Activated CD8-positive, alpha-beta memory T cell treated with anti-CD3 and anti-CD28 coated beads for 48 hours (primary cell): ENCODE data around the gene TMEM132A.

Source experiments
- DNase-seq, 3 experiments: peaks; one replicate each; pipeline ENCODE4 v3.0.0-alpha.2; 2020; ENCODE audit warnings: low read depth in 2 of 3, low spot score in 2 of 3

The TMEM132A gene

DNA sequence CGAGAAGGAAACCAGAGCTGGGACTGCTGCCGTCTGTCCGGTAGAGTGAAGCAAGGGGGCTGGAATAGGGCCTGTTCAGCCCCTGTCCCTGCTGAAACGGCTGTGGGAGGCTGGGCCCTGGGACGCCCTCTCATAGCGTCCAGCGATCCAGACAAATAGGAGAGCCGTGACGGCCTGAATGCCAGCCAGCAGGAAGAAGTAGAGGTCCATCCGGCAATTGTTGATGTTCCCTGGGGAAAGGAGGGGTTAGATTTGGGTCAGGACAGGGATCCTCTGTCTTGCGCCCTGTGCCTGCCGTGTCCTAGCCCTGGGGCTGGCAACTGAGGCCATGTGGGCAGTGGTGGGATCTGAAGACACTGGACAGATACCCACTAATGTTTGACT, 12.9 kb downstream of the TMEM132A start:
- DNase-seq: no peak

DNA sequence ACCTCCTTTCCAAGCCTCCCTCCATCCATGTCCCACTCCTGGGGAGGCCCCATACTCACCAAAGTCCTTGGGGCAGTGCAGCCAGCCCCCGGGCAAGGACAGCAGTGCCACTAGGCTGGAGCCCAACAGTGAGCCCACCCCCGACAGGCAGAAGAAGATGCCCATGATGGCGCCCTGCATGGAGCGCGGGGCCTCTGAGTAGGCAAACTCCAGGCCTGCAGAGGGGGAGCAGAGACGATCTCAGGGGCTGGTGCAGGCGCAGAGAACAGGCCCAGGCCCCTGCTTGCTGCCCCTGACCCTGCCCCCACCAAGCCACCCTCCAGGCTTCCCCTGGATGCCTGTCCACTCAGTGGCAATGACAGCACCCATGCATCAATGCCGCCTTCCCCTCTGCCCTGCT, 13.6 kb downstream of the TMEM132A start:
- no peak for DNase-seq

DNA sequence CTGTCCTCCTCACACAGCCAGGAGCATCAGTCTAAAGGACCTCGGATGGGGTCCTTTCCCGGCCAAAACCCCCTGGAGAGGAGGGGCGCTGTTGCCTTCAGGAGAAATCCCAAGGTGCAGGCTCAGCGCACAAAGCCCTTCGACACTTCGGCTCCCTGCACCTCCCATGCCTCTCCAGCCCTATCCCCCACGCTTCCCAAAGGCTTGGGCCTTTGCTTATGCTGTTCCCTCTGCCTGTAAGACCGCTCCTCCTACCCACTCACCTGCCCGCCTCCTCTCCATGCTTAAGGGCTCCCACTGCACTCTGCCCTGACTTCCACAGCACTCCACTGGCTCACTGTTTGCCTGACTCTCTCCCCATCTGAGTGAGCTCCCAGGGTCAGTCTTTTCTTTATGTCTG, 14.2 kb downstream of the TMEM132A start:
- no peak for DNase-seq

DNA sequence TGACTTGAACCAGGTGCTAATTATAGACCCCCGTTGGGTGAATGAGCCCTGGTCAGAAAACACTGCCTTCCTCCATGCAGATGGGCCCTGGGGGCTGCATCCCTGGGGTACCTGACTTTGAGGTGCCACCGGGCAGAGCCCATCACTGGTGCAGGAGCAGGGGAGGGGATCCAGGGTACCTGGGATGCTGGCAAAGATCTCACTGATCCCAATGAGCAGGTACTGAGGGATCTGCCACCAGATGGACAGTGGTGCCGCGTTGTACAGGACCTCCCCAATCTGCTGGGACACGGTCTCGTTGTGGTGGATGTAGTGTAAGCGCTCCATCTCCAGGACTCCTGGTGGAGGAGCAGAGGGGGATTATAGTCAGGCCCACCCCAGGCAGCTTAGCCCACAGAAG, 15.0 kb downstream of the TMEM132A start:
- DNase-seq: no peak

DNA sequence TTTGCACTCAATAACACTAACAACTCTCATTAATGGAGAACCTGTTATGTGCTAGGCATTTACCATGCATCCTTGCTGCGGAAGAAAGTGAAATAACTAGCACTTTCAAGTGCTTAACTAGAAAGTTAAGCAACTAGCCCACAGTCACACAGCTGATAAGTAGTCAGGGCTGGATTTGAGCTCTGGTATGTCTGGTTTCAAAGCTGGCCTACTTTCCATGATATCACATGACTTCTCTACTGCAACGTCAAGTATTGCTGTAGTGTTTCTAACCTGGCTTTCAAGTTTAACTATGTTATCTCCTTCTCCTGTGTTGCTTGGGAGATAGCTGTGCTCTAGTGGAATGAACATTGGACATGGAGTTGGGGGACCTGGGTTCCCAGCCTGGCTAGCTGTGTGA, 15.6 kb downstream of the TMEM132A start:
- no peak for DNase-seq

DNA sequence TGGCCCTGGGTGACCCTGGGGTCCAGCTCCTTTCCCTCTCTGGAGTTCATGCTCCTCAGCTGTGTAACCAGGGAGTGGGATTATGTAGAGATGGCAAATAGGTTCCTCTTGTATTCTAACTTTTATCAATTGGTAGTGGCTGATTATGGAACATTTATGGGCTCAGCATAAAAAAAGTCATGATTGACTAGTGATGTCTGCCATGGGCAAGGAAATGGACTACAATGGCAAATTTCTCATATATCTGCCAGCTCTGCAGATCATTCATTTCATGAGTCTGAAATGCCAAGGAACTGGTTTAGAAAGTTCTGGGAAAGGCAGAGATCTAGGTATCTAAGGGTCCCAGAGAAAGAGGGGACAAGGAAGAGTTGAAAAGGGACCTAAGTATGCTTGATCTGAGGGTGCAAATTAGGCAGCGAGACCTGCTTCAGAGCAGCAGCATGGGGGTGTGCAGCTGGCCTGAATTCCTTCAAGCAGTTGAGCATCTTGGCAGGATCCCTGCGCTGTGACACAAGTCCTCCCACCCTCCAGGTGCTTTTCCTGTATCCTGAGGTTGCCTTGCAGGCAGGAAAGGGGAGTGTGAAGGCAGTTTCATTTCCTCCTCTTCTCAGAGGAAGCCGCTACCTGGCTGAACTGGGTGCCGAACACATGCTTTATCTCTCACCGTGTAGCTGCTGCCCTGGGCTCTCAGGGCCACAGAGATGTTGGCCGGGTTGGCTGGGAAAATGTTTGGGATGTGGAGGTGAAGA, 17.3 kb downstream of the TMEM132A start:
- no peak for DNase-seq

DNA sequence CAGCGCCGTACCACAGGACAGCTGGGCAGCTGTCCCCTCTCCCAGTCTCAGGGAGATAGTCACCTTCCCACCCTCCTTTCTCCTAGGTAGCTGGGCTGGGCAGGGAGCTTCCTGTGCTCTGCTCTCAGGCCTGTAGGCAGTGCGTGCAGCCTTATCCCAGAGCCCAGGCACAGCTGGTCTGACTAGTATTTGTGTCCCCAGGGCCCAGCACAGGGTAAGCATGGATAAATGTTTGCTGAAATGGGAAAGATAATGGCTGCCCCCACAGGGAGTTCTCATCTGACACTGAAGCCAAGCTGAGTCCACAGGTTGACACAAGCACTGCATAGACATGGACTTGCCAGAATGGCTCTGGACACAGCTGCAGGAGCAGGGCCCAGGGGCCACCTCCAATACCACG, 18.0 kb downstream of the TMEM132A start:
- DNase-seq: no peak

DNA sequence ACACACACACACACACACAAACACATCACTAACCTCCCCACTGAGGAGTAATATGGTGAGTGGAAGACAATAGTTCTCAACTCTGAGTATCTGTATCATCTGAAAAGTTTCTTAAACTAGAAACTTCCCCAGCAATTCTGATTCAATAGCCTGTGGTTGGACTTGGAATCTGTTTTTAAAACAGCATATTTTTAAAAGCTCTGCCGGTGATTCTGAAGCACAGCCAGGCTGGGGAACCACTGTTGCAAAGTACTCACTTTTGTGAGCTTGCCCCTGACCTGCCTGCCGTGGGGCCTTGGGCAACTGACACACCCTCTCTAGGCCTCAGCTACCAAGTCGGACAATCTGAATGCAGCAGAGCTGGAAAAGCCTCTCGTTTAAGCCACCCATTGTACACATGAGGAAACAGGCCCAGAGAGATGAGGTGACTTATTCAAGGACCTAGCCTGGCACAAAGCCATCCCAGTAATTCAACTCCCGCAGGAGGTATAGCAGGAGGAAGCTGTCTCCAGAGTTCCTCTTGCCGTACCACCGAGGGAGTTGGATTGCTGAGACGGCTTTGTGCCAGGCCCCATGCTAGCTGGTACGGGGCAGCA, 18.8 kb downstream of the TMEM132A start:
- no peak for DNase-seq

DNA sequence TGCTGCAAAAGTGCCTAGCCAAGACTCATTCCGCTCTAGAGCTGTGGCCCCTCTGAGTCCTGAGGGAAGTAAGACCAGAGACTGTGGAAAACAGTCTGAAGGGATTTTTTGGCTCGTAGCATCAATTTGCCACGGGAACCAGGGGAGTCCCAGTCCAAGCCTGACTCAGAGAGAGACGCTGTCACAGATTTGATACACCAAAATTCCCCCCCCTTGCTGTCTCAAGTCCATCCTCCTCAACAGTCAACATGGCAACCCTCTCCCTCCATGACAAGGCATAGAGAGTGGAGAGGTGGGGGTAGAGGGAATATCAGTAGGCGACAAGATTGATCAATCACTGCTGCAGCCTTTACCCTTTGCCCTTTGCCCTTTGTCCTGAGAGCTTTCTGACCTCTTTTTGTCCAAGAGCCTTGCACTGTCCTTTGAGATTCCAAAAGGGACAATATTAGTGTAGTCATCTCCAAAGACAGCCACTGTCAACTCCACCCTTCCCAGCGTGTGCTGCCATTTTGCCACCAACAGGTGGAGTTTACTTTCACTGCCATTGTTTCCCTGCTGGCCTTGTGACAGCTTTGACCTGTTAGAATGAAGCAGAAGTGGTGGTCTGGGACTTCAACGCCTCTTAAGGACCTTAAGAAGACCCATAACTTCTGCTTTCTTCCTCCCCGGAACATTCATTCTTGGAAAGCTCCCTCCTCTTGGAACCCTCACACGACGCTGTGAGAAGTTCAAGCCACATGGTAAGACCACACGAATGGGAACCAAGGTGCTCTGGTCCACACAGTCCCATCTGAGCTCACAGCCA, 20.4 kb downstream of the TMEM132A start:
- DNase-seq: no peak

DNA sequence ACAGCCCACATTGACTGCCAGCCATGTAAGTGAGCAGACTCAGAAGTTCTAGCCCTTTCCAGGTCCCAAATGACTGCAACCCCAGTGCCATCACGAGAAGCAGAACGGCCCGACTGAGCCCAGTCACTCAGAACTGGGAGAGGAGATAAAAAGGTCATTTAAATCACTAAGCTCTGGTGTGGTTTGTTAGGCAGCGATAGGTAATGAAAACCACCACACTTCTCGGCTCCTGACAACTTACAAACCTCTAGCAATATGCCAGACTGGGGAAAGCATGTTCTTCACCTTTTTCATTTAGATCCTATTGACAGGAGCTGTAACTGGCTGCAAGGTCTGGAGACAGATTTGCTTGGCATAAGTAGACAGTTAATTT, 21.0 kb downstream of the TMEM132A start:
- no peak for DNase-seq

DNA sequence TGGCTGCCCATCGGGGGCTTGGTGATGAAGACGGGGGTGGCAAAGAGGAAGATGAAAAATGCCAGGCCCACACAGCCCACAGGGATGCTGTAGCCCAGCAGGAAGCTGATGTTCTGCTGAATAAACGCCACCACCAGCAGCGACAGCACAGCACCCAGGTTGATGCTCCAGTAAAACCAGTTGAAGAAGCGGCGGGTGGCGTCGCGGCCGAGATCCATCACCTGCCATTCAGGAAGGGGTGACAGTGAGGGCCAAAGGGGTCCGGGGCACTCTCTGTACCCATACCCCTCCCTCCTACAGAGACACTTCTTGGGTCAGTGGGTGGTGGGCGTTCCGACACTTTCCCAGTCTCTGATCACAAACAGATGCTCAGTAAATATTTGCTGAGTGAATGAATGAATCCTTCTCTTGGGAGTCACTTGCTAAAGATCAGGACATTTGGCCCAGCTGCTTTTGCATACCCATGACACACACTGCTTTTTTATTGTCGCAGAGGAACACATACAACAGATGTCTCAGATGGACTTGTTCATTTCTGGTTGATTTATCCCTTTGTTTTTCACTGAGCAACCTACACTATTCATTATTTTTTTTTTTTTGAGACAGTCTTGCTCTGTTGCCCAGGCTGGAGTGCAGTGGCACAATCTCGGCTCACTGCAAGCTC, 22.5 kb downstream of the TMEM132A start:
- DNase-seq: no peak

DNA sequence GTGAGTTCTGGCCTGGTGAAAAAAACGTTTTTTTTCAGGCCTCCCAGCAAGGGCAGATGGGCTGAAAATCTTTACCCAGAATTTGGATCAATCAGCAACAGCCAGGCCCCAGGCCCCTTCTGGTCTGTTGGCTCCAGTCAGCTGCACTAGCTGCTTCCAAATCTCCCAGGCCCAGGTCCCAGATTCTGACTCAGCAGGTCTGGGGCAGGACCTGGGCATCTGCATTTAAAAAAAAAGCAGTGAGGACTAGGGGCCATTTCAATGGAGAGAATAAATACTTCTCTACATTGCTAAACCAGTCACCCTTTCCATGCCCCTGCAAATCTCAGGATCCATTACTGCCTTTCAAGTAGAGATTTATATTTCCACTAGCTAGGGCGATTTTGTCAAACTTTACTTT, 23.4 kb downstream of the TMEM132A start:
- no peak for DNase-seq

DNA sequence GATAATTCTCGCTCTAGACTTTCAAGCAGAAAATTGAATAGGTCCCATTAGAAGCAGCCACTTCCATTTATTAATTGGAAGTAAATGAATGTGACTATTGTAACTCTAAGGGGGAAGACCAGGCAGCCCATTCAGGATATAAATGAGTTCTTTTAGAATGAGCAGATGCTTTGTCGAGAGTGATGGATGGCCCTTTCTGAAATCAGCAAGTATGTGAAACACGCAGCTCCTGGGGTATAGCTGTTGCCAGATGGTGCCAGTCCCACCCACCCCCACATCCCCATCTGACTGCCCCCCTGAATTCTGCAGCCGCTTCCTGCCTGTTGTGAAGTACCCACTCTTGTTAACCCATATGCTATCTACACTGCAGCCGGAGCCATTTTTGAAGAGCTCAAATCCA, 24.0 kb downstream of the TMEM132A start:
- DNase-seq: no peak

DNA sequence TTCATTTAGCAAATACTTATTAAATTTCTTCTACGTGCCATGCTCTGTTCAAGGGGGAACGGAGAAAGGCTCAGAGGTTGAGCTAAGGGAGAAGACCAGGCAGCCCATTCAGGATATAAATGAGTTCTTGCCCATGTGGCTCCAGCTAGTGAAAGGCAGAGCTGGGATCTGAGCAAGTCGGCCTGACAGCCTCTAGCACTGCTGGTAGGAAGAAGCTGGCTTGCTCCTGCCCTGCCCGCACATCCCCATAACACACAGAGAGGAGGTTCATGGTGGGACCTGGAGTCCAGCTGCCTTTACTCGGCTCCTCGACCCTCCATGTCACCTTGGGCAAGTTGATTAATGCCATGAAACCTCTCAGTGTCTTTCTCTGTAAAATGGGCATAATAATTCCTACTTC, 25.8 kb downstream of the TMEM132A start:
- DNase-seq: no peak

DNA sequence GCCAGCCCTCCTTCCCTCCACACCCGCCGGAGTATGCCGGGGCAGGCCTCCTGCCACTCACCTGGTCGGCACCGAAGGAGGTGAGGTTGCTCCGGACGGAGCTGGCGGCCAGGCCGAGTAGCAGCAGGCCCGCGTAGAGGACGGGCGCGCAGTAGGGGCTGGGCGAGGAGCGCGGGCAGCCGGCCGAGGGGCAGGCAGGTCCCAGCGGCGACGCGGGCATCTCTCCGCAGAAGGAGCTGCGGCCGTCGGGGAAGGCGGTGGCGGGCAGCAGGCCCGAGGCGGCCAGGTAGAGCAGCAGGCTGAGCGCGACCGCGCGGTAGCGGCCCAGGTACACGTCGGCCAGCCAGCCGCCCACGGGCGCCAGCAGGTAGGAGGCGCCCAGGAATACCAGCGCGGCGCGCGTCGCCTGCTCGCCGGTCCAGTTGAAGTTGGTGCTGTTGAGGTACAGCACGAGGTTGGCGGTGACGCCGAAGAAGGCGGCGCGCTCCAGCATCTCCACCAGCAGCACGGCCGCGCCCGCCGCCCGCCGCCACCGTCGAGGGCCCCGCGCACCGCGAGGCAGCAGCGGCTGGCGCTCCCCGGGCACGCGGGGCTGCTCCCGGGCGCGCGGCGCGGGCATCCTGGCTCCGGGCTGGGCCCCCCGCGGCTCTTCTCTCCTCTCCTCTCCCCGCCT, 26.8 kb downstream of the TMEM132A start:
- DNase-seq: no peak

DNA sequence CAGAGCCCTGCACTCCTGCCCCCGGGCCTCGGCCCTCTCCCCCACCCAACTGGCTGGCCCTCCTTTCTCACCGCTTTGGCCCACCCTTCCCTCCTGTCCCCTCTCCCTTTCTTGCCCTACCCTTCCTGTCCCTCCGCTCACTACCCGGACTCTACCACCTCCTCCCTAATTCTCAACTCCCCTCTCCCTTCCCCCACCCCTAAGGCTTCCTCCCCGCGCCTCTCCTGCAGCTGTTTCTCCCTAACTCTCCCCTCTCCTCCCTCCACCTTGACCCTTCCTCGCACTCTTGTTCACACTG, 27.3 kb downstream of the TMEM132A start:
- DNase-seq: no peak

DNA sequence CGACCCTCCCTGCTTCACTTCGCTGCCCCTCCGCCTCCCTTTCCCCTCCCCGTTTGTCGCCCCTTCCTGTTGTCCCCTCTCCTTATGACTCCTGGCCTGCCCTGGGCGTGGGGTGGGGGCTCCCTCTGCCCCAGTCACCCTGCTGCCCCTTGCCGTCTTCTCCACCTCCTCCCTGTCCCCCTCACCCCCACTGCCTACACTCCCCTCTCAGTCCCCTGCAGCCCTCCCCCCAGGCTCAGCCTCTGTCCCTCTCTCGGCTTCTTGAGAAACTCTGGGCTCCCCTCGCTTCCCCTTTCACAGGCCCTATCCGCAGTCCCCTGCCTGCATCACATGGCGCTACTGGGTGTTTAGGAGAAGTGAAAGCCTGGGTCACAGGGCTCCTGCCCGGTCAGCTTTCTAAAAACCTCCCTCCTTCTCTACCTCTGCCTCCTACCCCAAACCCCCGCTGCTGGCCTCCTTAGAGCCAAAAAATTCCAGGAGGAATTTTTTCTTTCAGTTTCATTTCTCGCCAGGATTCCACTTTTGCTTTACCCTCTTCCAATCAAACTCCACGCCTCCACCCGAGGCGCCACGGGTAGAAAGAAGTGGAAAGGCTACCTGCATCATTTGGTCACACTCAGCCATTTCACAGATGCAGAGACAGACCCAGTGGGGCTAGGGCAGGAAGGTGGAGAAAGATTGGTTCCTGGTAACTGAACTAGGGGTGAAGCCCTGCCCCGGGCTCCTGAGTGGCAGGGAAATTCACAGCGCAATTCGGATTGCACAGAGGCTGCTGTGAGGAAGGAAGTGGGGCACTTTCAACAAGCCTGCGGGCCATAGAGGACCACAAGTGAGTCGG, 27.9 kb downstream of the TMEM132A start, which contains the start of gene SLC15A3:
Gene SLC15A3 (minus strand): TSS at position 273 of the 838 bp plus-strand sequence. CDS start 625 bp downstream, outside the sequence.
- no peak for DNase-seq

DNA sequence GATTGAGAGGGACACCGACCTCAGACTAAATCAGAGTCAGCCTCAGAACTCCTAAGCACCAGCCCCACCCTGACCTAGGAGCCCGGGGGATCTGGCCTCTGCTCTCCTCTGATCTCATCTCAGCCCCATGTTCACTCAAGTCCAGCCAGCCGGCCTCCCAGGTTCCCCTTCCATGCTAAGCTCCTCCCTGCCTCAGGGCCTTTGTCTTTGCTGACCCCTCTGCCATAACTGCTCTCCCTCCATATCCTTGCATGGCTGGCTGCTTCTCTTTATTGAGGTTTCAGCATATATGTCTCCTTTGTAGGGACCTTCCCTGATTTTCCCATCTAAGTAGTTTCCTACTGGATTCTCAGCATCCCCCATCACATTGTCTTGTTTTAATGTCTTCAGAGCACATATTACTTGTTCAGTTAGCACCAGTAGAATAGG, 28.5 kb downstream of the TMEM132A start:
- no peak for DNase-seq

DNA sequence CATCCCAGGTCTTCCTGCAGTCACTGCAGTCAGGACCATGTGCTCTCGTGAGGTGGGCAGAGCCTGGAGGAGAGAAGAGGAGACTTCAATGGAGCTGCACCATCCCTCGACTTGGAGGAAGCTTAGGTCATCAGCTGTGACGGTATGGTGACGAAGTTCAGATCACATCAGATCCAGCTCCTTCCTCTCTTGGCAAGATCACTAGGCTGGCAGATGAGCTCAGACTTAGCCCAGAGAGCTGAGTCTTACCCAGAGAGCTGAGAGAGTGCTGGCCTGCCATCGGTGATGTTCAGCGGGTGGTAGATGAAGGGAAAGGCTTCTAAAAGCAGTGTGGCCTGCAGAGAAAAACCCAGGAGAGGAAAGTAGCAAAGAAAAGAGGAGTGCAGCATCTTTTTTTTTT, 29.5 kb downstream of the TMEM132A start:
- DNase-seq: no peak

DNA sequence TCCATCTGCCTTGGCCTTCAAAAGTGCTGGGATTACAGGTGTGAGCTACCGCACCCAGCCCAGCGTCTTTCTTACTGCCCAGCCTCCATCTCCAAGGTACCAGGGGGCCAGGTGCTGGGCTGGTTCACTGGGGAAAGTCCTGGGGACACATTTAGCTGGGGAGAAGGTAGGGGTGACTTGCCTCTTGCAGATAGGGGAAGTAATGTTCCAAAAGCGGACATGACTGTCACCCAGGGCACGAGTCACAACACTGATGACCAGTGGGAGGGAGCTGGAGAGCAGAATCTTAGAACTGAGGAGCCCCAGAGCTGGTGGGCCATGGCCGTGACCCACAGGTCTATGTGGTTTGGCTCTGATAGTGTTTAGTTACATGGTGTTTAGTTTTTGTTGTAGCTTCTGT, 30.2 kb downstream of the TMEM132A start:
- DNase-seq: no peak
